HEK293T (cell line): ENCODE measurements around the gene ANGPTL2.

ENCODE experiments used
- CTCF ChIA-PET: fragments of 350-600 bp; formaldehyde crosslinking; extraction: SDS; loops from one replicate; lab custom pipeline; 2021; ENCODE audit warnings: antibody characterized with exemption, inconsistent platforms; lab: Yijun Ruan, JAX
- POLR2A ChIA-PET: fragments of 350-600 bp; formaldehyde crosslinking; extraction: SDS; loops from one replicate; lab custom pipeline; 2020; ENCODE audit warnings: antibody characterized with exemption, inconsistent platforms; lab: Yijun Ruan, JAX
- DNase-seq: peaks from one replicate; pipeline ENCODE4 v3.0.0; 2012; ENCODE audit warnings: mixed read lengths; ENCODE audit errors: extremely low spot score
- ARNT ChIP-seq: fragments of 450-650 bp; IDR thresholded peaks from 2 replicates; pipeline ENCODE4 v1.6.1; 2017; ENCODE audit warnings: mild to moderate bottlenecking
- BHLHE40 ChIP-seq: fragments of 450-650 bp; IDR thresholded peaks from 2 replicates; pipeline ENCODE4 v1.6.1; 2016; ENCODE audit warnings: mild to moderate bottlenecking, moderate library complexity, borderline replicate concordance
- CTBP1 ChIP-seq: fragments of 450-650 bp; IDR thresholded peaks from 2 replicates; pipeline ENCODE4 v1.6.1; 2016; ENCODE audit warnings: borderline replicate concordance
- ELF4 ChIP-seq: fragments of 450-650 bp; IDR thresholded peaks from 2 replicates; pipeline ENCODE4 v1.6.1; 2017; ENCODE audit warnings: antibody characterized with exemption
- FOXA1 ChIP-seq: fragments of 450-650 bp; IDR thresholded peaks from 2 replicates; pipeline ENCODE4 v1.6.1; 2016; ENCODE audit warnings: mild to moderate bottlenecking
- FOXK2 ChIP-seq: fragments of 450-650 bp; IDR thresholded peaks from 2 replicates; pipeline ENCODE4 v1.6.1; 2016; ENCODE audit warnings: mild to moderate bottlenecking
- FOXM1 ChIP-seq: fragments of 450-650 bp; IDR thresholded peaks from 2 replicates; pipeline ENCODE4 v1.6.1; 2017; ENCODE audit warnings: mild to moderate bottlenecking, borderline replicate concordance
- HDGF ChIP-seq: fragments of 450-650 bp; IDR thresholded peaks from 2 replicates; pipeline ENCODE4 v1.6.1; 2017; ENCODE audit warnings: antibody characterized with exemption, borderline replicate concordance
- L3MBTL2 ChIP-seq: fragments of 450-650 bp; conservative IDR thresholded peaks from 2 replicates; pipeline ENCODE4 v1.6.1; 2016; ENCODE audit warnings: mild to moderate bottlenecking
- LEF1 ChIP-seq: fragments of 450-650 bp; IDR thresholded peaks from 2 replicates; pipeline ENCODE4 v1.6.1; 2017; ENCODE audit warnings: mild to moderate bottlenecking, borderline replicate concordance
- NFRKB ChIP-seq: fragments of 450-650 bp; IDR thresholded peaks from 2 replicates; pipeline ENCODE4 v1.6.1; 2016; ENCODE audit warnings: mild to moderate bottlenecking, moderate library complexity
- SP1 ChIP-seq: fragments of 450-650 bp; IDR thresholded peaks from 2 replicates; pipeline ENCODE4 v1.6.1; 2017
- SUZ12 ChIP-seq: fragments of 450-650 bp; IDR thresholded peaks from 2 replicates; pipeline ENCODE4 v1.6.1; 2016; ENCODE audit warnings: mild to moderate bottlenecking
- TARDBP ChIP-seq: fragments of 450-650 bp; IDR thresholded peaks from 2 replicates; pipeline ENCODE4 v1.6.1; 2016
- ZNF384 ChIP-seq: fragments of 450-650 bp; IDR thresholded peaks from 2 replicates; pipeline ENCODE4 v1.6.1; 2016
- TF ChIP-seq, protein P1 (sequence below): fragments of 450-650 bp; IDR thresholded peaks from 2 replicates; pipeline ENCODE4 v1.6.1; 2016

The ANGPTL2 gene

GRCh38 chr9:127102176-127102575 lies 20.3 kb downstream of the ANGPTL2 start:
- POLR2A ChIA-PET, result no interaction called here
- CTCF ChIA-PET, result no interaction called here
- no peak for DNase-seq
- TF ChIP-seq FOXK2 (no peak), ZNF384 (no peak), CTBP1 (no peak), ARNT (no peak), HDGF (no peak), NFRKB (no peak), FOXM1 (no peak), ELF4 (no peak), L3MBTL2 (no peak), LEF1 (no peak), SUZ12 (no peak), TARDBP (no peak), SP1 (no peak), BHLHE40 (no peak), FOXA1 (no peak)
- TF ChIP-seq, protein P1, sequence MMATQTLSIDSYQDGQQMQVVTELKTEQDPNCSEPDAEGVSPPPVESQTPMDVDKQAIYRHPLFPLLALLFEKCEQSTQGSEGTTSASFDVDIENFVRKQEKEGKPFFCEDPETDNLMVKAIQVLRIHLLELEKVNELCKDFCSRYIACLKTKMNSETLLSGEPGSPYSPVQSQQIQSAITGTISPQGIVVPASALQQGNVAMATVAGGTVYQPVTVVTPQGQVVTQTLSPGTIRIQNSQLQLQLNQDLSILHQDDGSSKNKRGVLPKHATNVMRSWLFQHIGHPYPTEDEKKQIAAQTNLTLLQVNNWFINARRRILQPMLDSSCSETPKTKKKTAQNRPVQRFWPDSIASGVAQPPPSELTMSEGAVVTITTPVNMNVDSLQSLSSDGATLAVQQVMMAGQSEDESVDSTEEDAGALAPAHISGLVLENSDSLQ, result no peak

- ChIA-PET POLR2A (no interaction called here), CTCF (no interaction called here)
- TF ChIP-seq FOXM1 (no peak), L3MBTL2 (no peak), FOXK2 (no peak), ELF4 (no peak)
- TF ChIP-seq, protein P1, result no peak
- no peak for DNase-seq
These were observed 22.8 kb downstream of the ANGPTL2 start for GRCh38 chr9:127099664-127100063.

GRCh38 chr9:127098916-127099553 lies 23.4 kb downstream of the ANGPTL2 start:
- CTCF ChIA-PET, result no interaction called here
- DNase-seq, result no peak
- POLR2A ChIA-PET, result no interaction called here
- TF ChIP-seq, protein P1, result no peak
- TF ChIP-seq ARNT (no peak), ZNF384 (no peak), TARDBP (no peak), HDGF (no peak)

DNA sequence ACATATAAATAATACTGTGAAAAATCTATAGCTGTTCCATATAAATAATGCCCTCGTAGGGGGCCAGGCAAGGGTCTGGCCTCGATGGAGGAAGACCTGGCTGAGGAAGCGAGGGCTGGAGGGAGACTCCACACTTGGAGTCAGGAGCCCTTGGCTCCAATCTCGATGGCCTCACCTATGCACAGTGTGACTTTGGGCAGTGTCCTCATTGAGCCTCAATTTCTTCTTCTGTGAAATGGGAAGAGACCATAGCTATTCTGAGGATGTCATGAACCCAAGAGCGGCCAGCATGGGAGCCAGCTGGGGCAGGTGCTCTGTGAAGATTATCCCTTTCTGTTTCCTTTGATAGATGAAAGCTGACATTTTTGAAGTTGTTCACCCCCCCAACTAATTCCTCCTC lies 24.8 kb downstream of the ANGPTL2 start:
- ChIA-PET POLR2A (no interaction called here), CTCF (no interaction called here)

GRCh38 chr9:127096208-127096607 lies 26.2 kb downstream of the ANGPTL2 start:
- DNase-seq, result no peak
- TF ChIP-seq L3MBTL2 (no peak), TARDBP (no peak), ARNT (no peak), SP1 (no peak), ZNF384 (no peak), CTBP1 (no peak), FOXA1 (no peak), FOXM1 (no peak), ELF4 (no peak), BHLHE40 (no peak), HDGF (no peak), NFRKB (no peak), SUZ12 (no peak)
- TF ChIP-seq, protein P1, result no peak
- ChIA-PET CTCF (no interaction called here), POLR2A (no interaction called here)

More for the DNA sequence above, 24.8 kb downstream of the ANGPTL2 start:
- no peak for DNase-seq
- TF ChIP-seq FOXA1 (no peak), CTBP1 (no peak), BHLHE40 (no peak), L3MBTL2 (no peak), HDGF (no peak), FOXK2 (no peak), SUZ12 (no peak), ZNF384 (no peak), SP1 (no peak), ELF4 (no peak)
- TF ChIP-seq, protein P1, result no peak

- ChIA-PET CTCF (no interaction called here), POLR2A (no interaction called here)
- no peak for DNase-seq
- TF ChIP-seq ELF4, result no peak
- TF ChIP-seq FOXM1, result no peak
- TF ChIP-seq BHLHE40, result no peak
- no peak for TF ChIP-seq ZNF384
- no peak for TF ChIP-seq SP1
- no peak for TF ChIP-seq SUZ12
- no peak for TF ChIP-seq NFRKB
- no peak for TF ChIP-seq CTBP1
- no peak for TF ChIP-seq LEF1
- no peak for TF ChIP-seq TARDBP
- TF ChIP-seq, protein P1, result no peak
- no peak for TF ChIP-seq ARNT
These were observed 27.0 kb downstream of the ANGPTL2 start for GRCh38 chr9:127095411-127095810.
